Measurements from ENCODE around the gene STX8.

DNA sequence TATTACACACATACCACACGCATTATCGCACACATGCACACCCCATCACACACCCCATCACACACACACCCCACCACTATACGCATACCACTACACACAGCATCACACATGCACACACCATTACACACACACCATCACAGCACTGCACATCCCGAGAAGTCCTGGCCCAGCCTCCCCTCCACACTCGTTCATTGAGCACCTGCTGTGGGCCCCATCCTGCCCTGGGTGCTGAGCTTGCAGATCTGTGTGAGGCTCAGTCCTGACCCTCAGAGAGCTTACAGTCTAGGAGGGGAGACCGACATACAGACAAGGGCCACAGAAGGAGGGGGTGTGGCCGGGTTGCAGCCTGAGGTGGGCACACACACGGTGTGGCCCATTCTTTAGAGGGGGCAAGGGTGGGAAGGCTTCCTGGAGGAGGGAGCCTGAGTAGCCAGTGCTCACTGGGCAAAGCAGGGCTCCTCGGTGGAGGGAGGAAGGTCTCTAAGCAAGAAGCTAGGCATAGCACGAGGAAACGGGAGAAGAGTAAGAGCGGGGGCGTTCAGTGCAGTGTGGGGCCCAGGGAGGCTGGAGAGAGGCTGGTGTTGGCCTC, 347.7 kb downstream of the STX8 start:
- TF ChIP-seq, protein P1, sequence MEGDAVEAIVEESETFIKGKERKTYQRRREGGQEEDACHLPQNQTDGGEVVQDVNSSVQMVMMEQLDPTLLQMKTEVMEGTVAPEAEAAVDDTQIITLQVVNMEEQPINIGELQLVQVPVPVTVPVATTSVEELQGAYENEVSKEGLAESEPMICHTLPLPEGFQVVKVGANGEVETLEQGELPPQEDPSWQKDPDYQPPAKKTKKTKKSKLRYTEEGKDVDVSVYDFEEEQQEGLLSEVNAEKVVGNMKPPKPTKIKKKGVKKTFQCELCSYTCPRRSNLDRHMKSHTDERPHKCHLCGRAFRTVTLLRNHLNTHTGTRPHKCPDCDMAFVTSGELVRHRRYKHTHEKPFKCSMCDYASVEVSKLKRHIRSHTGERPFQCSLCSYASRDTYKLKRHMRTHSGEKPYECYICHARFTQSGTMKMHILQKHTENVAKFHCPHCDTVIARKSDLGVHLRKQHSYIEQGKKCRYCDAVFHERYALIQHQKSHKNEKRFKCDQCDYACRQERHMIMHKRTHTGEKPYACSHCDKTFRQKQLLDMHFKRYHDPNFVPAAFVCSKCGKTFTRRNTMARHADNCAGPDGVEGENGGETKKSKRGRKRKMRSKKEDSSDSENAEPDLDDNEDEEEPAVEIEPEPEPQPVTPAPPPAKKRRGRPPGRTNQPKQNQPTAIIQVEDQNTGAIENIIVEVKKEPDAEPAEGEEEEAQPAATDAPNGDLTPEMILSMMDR (IDR thresholded peaks at IDR 0.05): no peak
- TF ChIP-seq POLR2A (IDR thresholded peaks at IDR 0.05) (no peak), EP300 (IDR thresholded peaks at IDR 0.05) (no peak), POLR2AphosphoS5 (IDR thresholded peaks at IDR 0.05) (no peak)
